Astrocyte (in vitro differentiated cells and primary cell): ENCODE data around the gene SMTN. TPM values are rescaled to one million over a fixed set of nuclear protein-coding genes. Genes with fewer than 3 reads are reported as not detected.

ENCODE experiments used
- DNase-seq: peaks from one replicate; pipeline ENCODE4 v3.0.0-alpha.2; 2010; ENCODE audit warnings: low read depth
- FAIRE-seq: peaks from 2 replicates; lab custom pipeline; 2011; peaks lifted over from hg19 to GRCh38; lab: Jason Lieb, UNC
- H2AFZ ChIP-seq: 2 replicates; pipeline ENCODE4 v1.6.0; 2012; ENCODE audit warnings: low read depth, low read length, inconsistent platforms
- H3K27ac ChIP-seq: 2 replicates; pipeline ENCODE4 v1.5.1; 2011; ENCODE audit warnings: low read depth, low read length, inconsistent platforms
- H3K27me3 ChIP-seq: 2 replicates; pipeline ENCODE4 v1.6.0; 2011; ENCODE audit warnings: low read length, inconsistent platforms; ENCODE audit not compliant: insufficient read depth
- H3K36me3 ChIP-seq: 2 replicates; pipeline ENCODE4 v1.5.1; 2011; ENCODE audit warnings: low read length, inconsistent platforms; ENCODE audit not compliant: insufficient read depth
- H3K4me1 ChIP-seq: 2 replicates; pipeline ENCODE4 v1.5.1; 2011; ENCODE audit warnings: low read length, inconsistent platforms; ENCODE audit not compliant: insufficient read depth
- H3K4me2 ChIP-seq: 2 replicates; pipeline ENCODE4 v1.6.0; 2012; ENCODE audit warnings: low read length, inconsistent platforms
- H3K4me3 ChIP-seq: 2 replicates; pipeline ENCODE4 v1.5.1; 2011; ENCODE audit warnings: low read depth, mild to moderate bottlenecking, low read length, inconsistent platforms; ENCODE audit not compliant: insufficient read depth
- H3K79me2 ChIP-seq: 2 replicates; pipeline ENCODE4 v1.6.0; 2012; ENCODE audit warnings: mild to moderate bottlenecking, low read length, inconsistent platforms; ENCODE audit not compliant: insufficient read depth
- H3K9ac ChIP-seq: 2 replicates; pipeline ENCODE4 v1.6.0; 2012; ENCODE audit warnings: mild to moderate bottlenecking, low read length, inconsistent platforms
- H3K9me3 ChIP-seq: 2 replicates; pipeline ENCODE4 v1.5.1; 2012; ENCODE audit warnings: low read depth, mild to moderate bottlenecking, low read length, inconsistent platforms; ENCODE audit not compliant: insufficient read depth
- H4K20me1 ChIP-seq: 2 replicates; pipeline ENCODE4 v1.6.0; 2012; ENCODE audit warnings: low read length, inconsistent platforms; ENCODE audit not compliant: insufficient read depth
- H3K27ac Mint-ChIP-seq: one replicate; pipeline ENCODE4 v1.8.0; 2021; ENCODE audit warnings: mild to moderate bottlenecking, mixed read lengths; ENCODE audit not compliant: unreplicated experiment
- H3K27me3 Mint-ChIP-seq: one replicate; pipeline ENCODE4 v1.8.0; 2021; ENCODE audit warnings: low read depth, mixed read lengths; ENCODE audit not compliant: unreplicated experiment
- H3K36me3 Mint-ChIP-seq: one replicate; pipeline ENCODE4 v1.8.0; 2021; ENCODE audit warnings: low read depth, mixed read lengths; ENCODE audit not compliant: unreplicated experiment
- H3K4me1 Mint-ChIP-seq: one replicate; pipeline ENCODE4 v1.8.0; 2021; ENCODE audit warnings: low read depth, mixed read lengths; ENCODE audit not compliant: unreplicated experiment
- H3K4me3 Mint-ChIP-seq: one replicate; pipeline ENCODE4 v1.8.0; 2021; ENCODE audit warnings: mild to moderate bottlenecking, moderate library complexity, mixed read lengths; ENCODE audit not compliant: unreplicated experiment
- H3K9me3 Mint-ChIP-seq: one replicate; pipeline ENCODE4 v1.8.0; 2021; ENCODE audit warnings: mild to moderate bottlenecking, mixed read lengths; ENCODE audit not compliant: unreplicated experiment
- EZH2 ChIP-seq: IDR thresholded peaks from 2 replicates; pipeline ENCODE4 v1.6.1; 2012; ENCODE audit warnings: mild to moderate bottlenecking, low read length, inconsistent platforms; ENCODE audit not compliant: insufficient read depth
- total RNA-seq: library from RNA; stranded (reverse); gene quantifications from 2 replicates; pipeline ENCODE4 v1.2.1, GENCODE V29; 2021
- TF ChIP-seq, protein P1 (sequence below): IDR thresholded peaks from 2 replicates; pipeline ENCODE4 v1.5.1; 2011; ENCODE audit warnings: low read depth, mild to moderate bottlenecking, inconsistent platforms, low read length, moderate library complexity; ENCODE audit not compliant: insufficient read depth

The SMTN gene
- total RNA-seq, 1 donor from 2014 or later, result 98.9 TPM

DNA sequence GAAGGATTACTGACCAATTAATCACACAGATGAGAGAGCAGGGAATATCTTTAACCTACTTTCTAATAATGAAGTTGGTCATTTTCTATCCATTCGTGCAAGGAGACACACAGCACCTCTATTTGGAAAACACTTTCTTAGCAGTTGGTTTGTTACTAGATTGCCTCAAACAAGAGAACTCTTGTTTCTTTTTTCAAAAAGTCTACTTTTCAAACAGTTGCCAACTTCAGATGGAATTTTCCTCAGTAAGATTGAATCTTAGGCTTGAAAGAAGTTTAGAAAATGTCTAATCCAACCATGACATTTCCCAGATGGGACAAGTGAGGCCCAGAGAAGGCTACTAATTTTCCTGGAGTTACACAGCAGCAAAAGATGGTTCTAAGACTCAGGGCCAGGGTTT, 42.4 kb upstream of the SMTN start:
- Histone ChIP-seq H3K36me3 (no peaks in the 10 kb centered on the region), H4K20me1 (no peaks in the 10 kb centered on the region), H3K27me3 (peaks cover 4% of the 10 kb centered on the region), H3K27ac (no peak overlapping the region), H3K4me1 (no peaks in the 10 kb centered on the region), H2AFZ (no peak overlapping the region), H3K9me3 (no peaks in the 10 kb centered on the region), H3K9ac (no peak overlapping the region), H3K4me3 (no peak overlapping the region), H3K79me2 (no peaks in the 10 kb centered on the region), H3K4me2 (no peak overlapping the region)
- Mint-ChIP-seq H3K36me3 (no peaks in the 10 kb centered on the region), H3K9me3 (peaks cover 2% of the 10 kb centered on the region), H3K4me1 (peaks cover 6% of the 10 kb centered on the region), H3K27me3 (peaks cover 6% of the 10 kb centered on the region), H3K4me3 (no peak overlapping the region), H3K27ac (no peak overlapping the region)
- TF ChIP-seq, protein P1, sequence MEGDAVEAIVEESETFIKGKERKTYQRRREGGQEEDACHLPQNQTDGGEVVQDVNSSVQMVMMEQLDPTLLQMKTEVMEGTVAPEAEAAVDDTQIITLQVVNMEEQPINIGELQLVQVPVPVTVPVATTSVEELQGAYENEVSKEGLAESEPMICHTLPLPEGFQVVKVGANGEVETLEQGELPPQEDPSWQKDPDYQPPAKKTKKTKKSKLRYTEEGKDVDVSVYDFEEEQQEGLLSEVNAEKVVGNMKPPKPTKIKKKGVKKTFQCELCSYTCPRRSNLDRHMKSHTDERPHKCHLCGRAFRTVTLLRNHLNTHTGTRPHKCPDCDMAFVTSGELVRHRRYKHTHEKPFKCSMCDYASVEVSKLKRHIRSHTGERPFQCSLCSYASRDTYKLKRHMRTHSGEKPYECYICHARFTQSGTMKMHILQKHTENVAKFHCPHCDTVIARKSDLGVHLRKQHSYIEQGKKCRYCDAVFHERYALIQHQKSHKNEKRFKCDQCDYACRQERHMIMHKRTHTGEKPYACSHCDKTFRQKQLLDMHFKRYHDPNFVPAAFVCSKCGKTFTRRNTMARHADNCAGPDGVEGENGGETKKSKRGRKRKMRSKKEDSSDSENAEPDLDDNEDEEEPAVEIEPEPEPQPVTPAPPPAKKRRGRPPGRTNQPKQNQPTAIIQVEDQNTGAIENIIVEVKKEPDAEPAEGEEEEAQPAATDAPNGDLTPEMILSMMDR, result no peak
- no peak for TF ChIP-seq EZH2
- FAIRE-seq (no peak), DNase-seq (no peak)

DNA sequence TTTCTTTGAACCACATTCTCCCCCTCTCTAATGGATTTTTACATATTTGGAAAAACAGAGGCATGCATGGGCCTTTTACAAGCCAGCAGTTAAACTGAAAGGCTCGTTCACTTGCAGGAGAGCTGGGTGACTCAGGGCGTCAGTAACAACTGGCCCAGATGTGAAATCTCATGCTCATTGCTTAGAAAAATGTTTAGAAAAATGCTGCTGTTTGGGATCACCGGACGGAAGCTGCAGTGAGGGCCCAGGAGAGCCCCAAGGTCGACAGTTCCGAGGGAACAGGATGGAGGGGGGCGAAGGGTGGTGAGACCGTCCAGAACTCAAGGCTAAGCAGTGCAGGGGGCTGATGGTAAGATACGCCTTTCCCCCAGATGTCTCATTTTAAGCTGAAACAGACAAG, 41.7 kb upstream of the SMTN start:
- no peak for FAIRE-seq
- Histone ChIP-seq H4K20me1 (no peaks in the 10 kb centered on the region), H3K27ac (no peak overlapping the region), H2AFZ (no peak overlapping the region), H3K4me1 (no peaks in the 10 kb centered on the region), H3K4me3 (no peak overlapping the region), H3K9ac (no peak overlapping the region), H3K9me3 (no peaks in the 10 kb centered on the region), H3K27me3 (peaks cover 4% of the 10 kb centered on the region), H3K4me2 (no peak overlapping the region), H3K36me3 (no peaks in the 10 kb centered on the region), H3K79me2 (no peaks in the 10 kb centered on the region)
- no peak for TF ChIP-seq EZH2
- TF ChIP-seq, protein P1, result no peak
- no peak overlapping the region for H3K4me3 Mint-ChIP-seq
- no peak overlapping the region for H3K27ac Mint-ChIP-seq
- H3K9me3 Mint-ChIP-seq, result peaks cover 2% of the 10 kb centered on the region
- DNase-seq, result no peak
- H3K4me1 Mint-ChIP-seq, result peaks cover 6% of the 10 kb centered on the region
- peaks cover 6% of the 10 kb centered on the region for H3K27me3 Mint-ChIP-seq
- no peaks in the 10 kb centered on the region for H3K36me3 Mint-ChIP-seq

- Histone ChIP-seq H3K4me1 (no peaks in the 10 kb centered on the region), H3K27ac (no peak overlapping the region), H3K36me3 (no peaks in the 10 kb centered on the region), H2AFZ (no peak overlapping the region), H3K4me3 (no peak overlapping the region), H3K9me3 (no peaks in the 10 kb centered on the region), H3K79me2 (no peaks in the 10 kb centered on the region), H3K27me3 (peaks cover 4% of the 10 kb centered on the region), H3K4me2 (no peak overlapping the region), H3K9ac (no peak overlapping the region), H4K20me1 (no peaks in the 10 kb centered on the region)
- H3K9me3 Mint-ChIP-seq, result peaks cover 4% of the 10 kb centered on the region
- H3K36me3 Mint-ChIP-seq, result no peaks in the 10 kb centered on the region
- peaks cover 6% of the 10 kb centered on the region for H3K27me3 Mint-ChIP-seq
- FAIRE-seq (no peak), DNase-seq (no peak)
- peaks cover 6% of the 10 kb centered on the region for H3K4me1 Mint-ChIP-seq
- no peak overlapping the region for H3K27ac Mint-ChIP-seq
- no peak overlapping the region for H3K4me3 Mint-ChIP-seq
- no peak for TF ChIP-seq EZH2
- TF ChIP-seq, protein P1, result no peak
Measured at GRCh38 chr22:31040542-31041398, 40.3 kb upstream of the SMTN start.
